BJ (cell line): ENCODE measurements around the gene PPP2R5C. TPM values are rescaled to one million over a fixed set of nuclear protein-coding genes. Genes with fewer than 3 reads are reported as not detected.

ENCODE experiments used
- CTCF ChIA-PET: fragments of 350-600 bp; formaldehyde crosslinking; extraction: SDS; loops from one replicate; lab custom pipeline; 2021; ENCODE audit warnings: antibody characterized with exemption, inconsistent platforms; lab: Yijun Ruan, JAX
- POLR2A ChIA-PET: fragments of 300-600 bp; sonication (Branson Sonifier 250); formaldehyde crosslinking; extraction: SDS; loops from one replicate; lab custom pipeline; 2021; ENCODE audit warnings: antibody characterized with exemption; lab: Charles Lee
- DNase-seq: peaks from one replicate; pipeline ENCODE4 v3.0.0-alpha.2; 2011; ENCODE audit warnings: low read depth
- H3K27me3 ChIP-seq: 2 replicates; pipeline ENCODE4 v1.6.0; 2011; ENCODE audit warnings: low read length; ENCODE audit not compliant: control insufficient read depth, insufficient read depth
- H3K36me3 ChIP-seq: 2 replicates; pipeline ENCODE4 v1.5.1; 2011; ENCODE audit warnings: low read length; ENCODE audit not compliant: control insufficient read depth, insufficient read depth
- H3K4me3 ChIP-seq: 2 replicates; pipeline ENCODE4 v1.5.1; 2011; ENCODE audit warnings: low read depth, mild to moderate bottlenecking, control low read depth, low read length
- polyA plus RNA-seq: library from polyadenylated mRNA; depleted of rRNA; stranded (reverse); fragments of >200 nt; gene quantifications from 2 replicates; pipeline ENCODE4 v1.2.3, GENCODE V29; 2011
- TF ChIP-seq, protein P1 (sequence below): IDR thresholded peaks from 2 replicates; pipeline ENCODE4 v1.5.1; 2011; ENCODE audit warnings: low read depth, mild to moderate bottlenecking, control low read depth, inconsistent platforms, low read length, moderate library complexity; ENCODE audit not compliant: insufficient read depth

The PPP2R5C gene
- polyA plus RNA-seq, 1 experiment, result 55.8 TPM

DNA sequence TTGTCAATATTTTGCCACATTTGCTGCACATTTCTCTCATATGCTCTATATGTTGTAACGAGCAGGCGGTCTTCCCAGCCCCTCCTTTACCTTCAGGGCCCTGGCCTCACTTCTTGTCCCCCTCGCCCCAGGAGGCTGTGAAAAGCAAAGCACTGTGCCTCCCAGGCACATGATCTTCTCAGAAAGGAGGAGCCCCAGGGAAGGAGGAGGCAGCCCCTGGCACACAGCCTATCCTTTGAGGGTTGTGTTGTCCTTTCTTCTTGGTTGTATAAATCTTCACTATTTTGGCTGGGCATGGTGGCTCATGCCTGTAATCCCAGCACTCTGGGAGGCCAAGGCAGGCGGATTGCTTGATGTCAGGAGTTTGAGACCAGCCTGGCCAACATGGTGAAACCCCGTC, 77.0 kb downstream of the PPP2R5C start:
- TF ChIP-seq, protein P1, sequence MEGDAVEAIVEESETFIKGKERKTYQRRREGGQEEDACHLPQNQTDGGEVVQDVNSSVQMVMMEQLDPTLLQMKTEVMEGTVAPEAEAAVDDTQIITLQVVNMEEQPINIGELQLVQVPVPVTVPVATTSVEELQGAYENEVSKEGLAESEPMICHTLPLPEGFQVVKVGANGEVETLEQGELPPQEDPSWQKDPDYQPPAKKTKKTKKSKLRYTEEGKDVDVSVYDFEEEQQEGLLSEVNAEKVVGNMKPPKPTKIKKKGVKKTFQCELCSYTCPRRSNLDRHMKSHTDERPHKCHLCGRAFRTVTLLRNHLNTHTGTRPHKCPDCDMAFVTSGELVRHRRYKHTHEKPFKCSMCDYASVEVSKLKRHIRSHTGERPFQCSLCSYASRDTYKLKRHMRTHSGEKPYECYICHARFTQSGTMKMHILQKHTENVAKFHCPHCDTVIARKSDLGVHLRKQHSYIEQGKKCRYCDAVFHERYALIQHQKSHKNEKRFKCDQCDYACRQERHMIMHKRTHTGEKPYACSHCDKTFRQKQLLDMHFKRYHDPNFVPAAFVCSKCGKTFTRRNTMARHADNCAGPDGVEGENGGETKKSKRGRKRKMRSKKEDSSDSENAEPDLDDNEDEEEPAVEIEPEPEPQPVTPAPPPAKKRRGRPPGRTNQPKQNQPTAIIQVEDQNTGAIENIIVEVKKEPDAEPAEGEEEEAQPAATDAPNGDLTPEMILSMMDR, result no peak
- CTCF ChIA-PET, result no interaction called here
- no peak for DNase-seq

DNA sequence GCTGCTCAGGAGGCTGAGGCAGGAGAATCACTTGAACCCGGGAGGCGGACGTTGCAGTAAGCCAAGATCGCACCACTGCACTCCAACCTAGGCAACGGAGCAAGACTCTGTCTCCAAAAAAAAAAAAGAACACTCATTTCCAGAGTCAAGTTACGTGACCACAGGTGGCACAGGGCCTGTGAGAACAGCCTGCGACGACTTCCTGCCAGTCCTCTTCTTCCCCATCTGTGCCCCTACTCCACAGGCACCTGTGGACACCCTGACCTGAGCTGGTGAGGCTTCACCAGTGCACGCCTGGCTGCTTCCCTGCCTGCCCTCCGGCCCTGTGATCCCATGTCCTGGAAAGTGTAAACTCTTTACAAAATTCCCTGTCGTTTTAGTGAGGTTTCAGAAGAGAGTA, 77.7 kb downstream of the PPP2R5C start:
- ChIA-PET POLR2A (no interaction called here), CTCF (no interaction called here)
- no peak for DNase-seq
- peaks cover 2% of the 10 kb centered on the region for H3K36me3 ChIP-seq
- H3K27me3 ChIP-seq, result no peaks in the 10 kb centered on the region
- TF ChIP-seq, protein P1, result no peak
- no peak overlapping the region for H3K4me3 ChIP-seq

More for the DNA sequence above, 77.0 kb downstream of the PPP2R5C start:
- H3K36me3 ChIP-seq, result no peaks in the 10 kb centered on the region; the same call in none of the 2 replicates
- no peak overlapping the region for H3K4me3 ChIP-seq
- POLR2A ChIA-PET, result no interaction called here
- no peaks in the 10 kb centered on the region for H3K27me3 ChIP-seq

DNA sequence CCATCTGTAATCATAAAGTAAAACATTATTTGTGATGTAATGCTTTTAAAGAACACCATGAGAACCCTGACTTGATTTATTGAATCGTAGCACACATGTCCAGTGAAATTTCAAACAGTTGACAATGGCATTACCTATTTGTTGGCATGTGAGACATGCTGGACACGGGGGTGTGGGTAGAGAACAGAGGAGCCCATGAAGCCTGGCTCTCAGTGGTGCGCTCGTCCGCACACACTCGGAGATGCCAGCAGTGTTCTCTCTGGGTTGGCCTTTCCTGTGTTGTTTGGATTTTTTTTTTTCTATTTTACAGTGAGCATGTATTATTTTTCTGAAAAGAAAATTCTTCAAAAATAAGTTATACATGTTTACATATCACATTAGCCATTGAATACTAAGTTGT, 78.2 kb downstream of the PPP2R5C start:
- TF ChIP-seq, protein P1, result no peak
- no peak overlapping the region for H3K4me3 ChIP-seq
- H3K36me3 ChIP-seq, result peaks cover 2% of the 10 kb centered on the region
- POLR2A ChIA-PET, result no interaction called here
- no peak for DNase-seq
- CTCF ChIA-PET, result no interaction called here
- H3K27me3 ChIP-seq, result no peaks in the 10 kb centered on the region

DNA sequence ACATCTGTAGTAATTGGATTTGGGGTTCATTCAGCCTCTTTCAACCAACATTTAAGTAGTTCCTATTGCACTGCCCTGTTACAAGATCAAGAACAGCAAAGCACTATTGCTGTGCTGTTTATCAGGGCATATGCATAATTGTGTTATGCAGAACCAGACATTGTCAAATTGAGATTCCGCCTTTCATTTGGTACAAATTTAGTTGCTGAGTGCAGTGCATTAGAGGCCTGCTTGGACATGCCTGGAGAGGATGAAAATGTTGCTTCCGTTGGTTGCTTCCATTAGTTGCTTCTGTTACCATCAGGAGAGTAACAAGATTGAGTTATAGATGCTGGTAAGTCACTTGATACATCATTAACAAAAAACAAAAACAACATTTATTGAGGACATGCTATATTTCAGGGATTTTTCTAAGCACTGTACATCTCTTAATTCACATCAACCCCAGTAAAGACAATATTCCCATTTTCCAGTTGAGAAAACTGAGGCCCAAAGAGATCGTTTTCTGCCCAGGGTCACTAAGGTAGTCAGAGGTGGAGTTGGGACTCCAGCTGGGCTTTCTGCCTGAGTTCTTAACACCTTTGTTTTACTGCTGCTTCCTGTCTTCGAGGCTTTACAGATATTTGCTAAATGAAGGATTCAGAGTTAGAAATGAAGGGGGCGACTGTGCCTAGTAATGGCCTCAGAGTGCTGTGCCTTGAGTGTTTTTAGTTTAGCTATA, 79.3 kb downstream of the PPP2R5C start:
- H3K36me3 ChIP-seq, result peaks cover 2% of the 10 kb centered on the region
- CTCF ChIA-PET, result no interaction called here
- TF ChIP-seq, protein P1, result no peak
- POLR2A ChIA-PET, result no interaction called here
- no peak overlapping the region for H3K4me3 ChIP-seq
- no peaks in the 10 kb centered on the region for H3K27me3 ChIP-seq
- no peak for DNase-seq

DNA sequence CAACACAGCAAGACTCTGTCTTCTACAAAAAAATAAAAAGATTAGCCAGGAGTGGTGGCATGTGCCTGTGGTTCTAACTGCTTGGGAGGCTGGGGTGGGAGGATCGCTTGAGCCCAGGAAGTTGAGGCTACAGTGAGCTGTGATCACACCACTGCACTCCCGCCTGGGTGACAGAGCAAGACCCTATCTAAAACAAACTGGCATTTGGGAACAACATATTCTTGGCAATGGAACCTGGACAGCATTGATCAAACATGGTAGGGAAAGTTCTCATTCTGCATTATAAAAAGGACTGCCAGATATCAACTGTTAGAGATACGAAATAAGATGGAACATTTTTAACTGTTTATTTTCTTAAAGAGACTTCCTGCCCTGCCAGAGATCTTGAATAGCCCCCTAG, 81.5 kb downstream of the PPP2R5C start:
- TF ChIP-seq, protein P1, result no peak

More for the DNA sequence above, 81.5 kb downstream of the PPP2R5C start:
- POLR2A ChIA-PET, result no interaction called here
- H3K4me3 ChIP-seq, result no peak overlapping the region
- H3K27me3 ChIP-seq, result no peaks in the 10 kb centered on the region
- CTCF ChIA-PET, result no interaction called here
- H3K36me3 ChIP-seq, result peaks cover 4% of the 10 kb centered on the region
- no peak for DNase-seq
